NT2/D1 (cell line): ENCODE results near the gene GAL3ST1.

Experiments used
- SUZ12 ChIP-seq: IDR thresholded peaks from 2 replicates; pipeline ENCODE4 v1.6.1; 2011; ENCODE audit not compliant: insufficient read length, insufficient read depth; ENCODE audit errors: extremely low read depth
- YY1 ChIP-seq: IDR thresholded peaks from 2 replicates; pipeline ENCODE4 v1.6.1; 2011; ENCODE audit not compliant: insufficient read length, insufficient read depth
- ZNF274 ChIP-seq: IDR thresholded peaks from 2 replicates; pipeline ENCODE4 v1.6.1; 2011; ENCODE audit warnings: mild to moderate bottlenecking, low read depth, low read length

GRCh38 chr22:30611197-30611596 is 36.7 kb upstream of the GAL3ST1 start:
- TF ChIP-seq ZNF274 (no peak), YY1 (no peak), SUZ12 (no peak)
